Activated B cell treated with CpG ODN at 0.5 μM for 24 hours (primary cell): ENCODE results near the gene IL13RA1. TPM values are rescaled to one million over a fixed set of nuclear protein-coding genes. Genes with fewer than 3 reads are reported as not detected.

ENCODE experiments used
- ATAC-seq: fragments of 200-7000 bp; cut with Tn5 transposase; one replicate; pipeline ENCODE4 v1.10.0; 2021; ENCODE audit warnings: low read depth, mild to moderate bottlenecking, moderate library complexity
- CTCF ChIA-PET: fragments of 350-600 bp; sonication (Branson Sonifier 250); formaldehyde crosslinking; loops from one replicate; lab custom pipeline; 2021; ENCODE audit warnings: antibody characterized with exemption; lab: Charles Lee
- POLR2A ChIA-PET: fragments of 350-600 bp; sonication (Branson Sonifier 250); formaldehyde crosslinking; loops from one replicate; lab custom pipeline; 2021; ENCODE audit warnings: antibody characterized with exemption; lab: Charles Lee
- DNase-seq: peaks from one replicate; pipeline ENCODE4 v3.0.0; 2022
- H3K27ac Mint-ChIP-seq: one replicate; pipeline ENCODE4 v1.8.0; 2020; ENCODE audit warnings: mixed read lengths
- H3K27me3 Mint-ChIP-seq: one replicate; pipeline ENCODE4 v1.8.0; 2021; ENCODE audit warnings: mixed read lengths
- H3K36me3 Mint-ChIP-seq: one replicate; pipeline ENCODE4 v1.8.0; 2021; ENCODE audit warnings: low read depth, mixed read lengths
- H3K4me1 Mint-ChIP-seq: one replicate; pipeline ENCODE4 v1.8.0; 2021; ENCODE audit warnings: mixed read lengths
- H3K4me3 Mint-ChIP-seq: one replicate; pipeline ENCODE4 v1.8.0; 2020; ENCODE audit warnings: mild to moderate bottlenecking, mixed read lengths
- H3K9me3 Mint-ChIP-seq: one replicate; pipeline ENCODE4 v1.8.0; 2020; ENCODE audit warnings: mixed read lengths
- CTCF ChIP-seq: fragments of 200-600 bp; IDR thresholded peaks from one replicate; pipeline ENCODE4 v1.8.0; 2022; ENCODE audit warnings: antibody characterized with exemption, mild to moderate bottlenecking
- intact Hi-C: fragments of 100-400 bp; cut with micrococcal nuclease; formaldehyde crosslinking; loops from one replicate; pipeline ENCODE4 v1.15.1; 2024
- total RNA-seq: library from RNA; stranded (reverse); gene quantifications from 2 replicates; pipeline ENCODE4 v1.2.3, GENCODE V29; 2022

Gene IL13RA1
- total RNA-seq, 1 donor from 2014 or later: 15.0 TPM

- peaks cover 28% of the 10 kb centered on the region for H3K4me1 Mint-ChIP-seq
- ATAC-seq (no peak), DNase-seq (no peak)
- H3K4me3 Mint-ChIP-seq: peak overlapping the region; percentile 79
- CTCF ChIA-PET: interaction anchor here (1.3 to 2.2 kb wide), 2 partner anchors 15 to 17 kb away, joined by 7 to 8 read pairs; no protein-coding TSS in a partner anchor
- no peak for TF ChIP-seq CTCF
- peaks cover 4% of the 10 kb centered on the region for H3K9me3 Mint-ChIP-seq
- intact Hi-C loops: no loop called here
- H3K27me3 Mint-ChIP-seq: peaks cover 35% of the 10 kb centered on the region
- H3K27ac Mint-ChIP-seq: peak overlapping the region; percentile 14
- H3K36me3 Mint-ChIP-seq: no peaks in the 10 kb centered on the region
- POLR2A ChIA-PET: interaction anchor here (0.7 to 1.1 kb wide), 3 partner anchors 10 to 441 kb away, joined by 3 to 12 read pairs (median 4); no protein-coding TSS in a partner anchor
Observed at GRCh38 chrX:118824173-118824730, 96.8 kb downstream of the IL13RA1 start.

GRCh38 chrX:118825227-118825626 lies 97.8 kb downstream of the IL13RA1 start:
- H3K4me3 Mint-ChIP-seq: peak overlapping the region; percentile 46
- ChIA-PET POLR2A (no interaction called here), CTCF (no interaction called here)
- H3K9me3 Mint-ChIP-seq: peaks cover 6% of the 10 kb centered on the region
- peaks cover 28% of the 10 kb centered on the region for H3K4me1 Mint-ChIP-seq
- H3K36me3 Mint-ChIP-seq: no peaks in the 10 kb centered on the region
- ATAC-seq (no peak), DNase-seq (no peak)
- no peak for TF ChIP-seq CTCF
- H3K27ac Mint-ChIP-seq: no peak overlapping the region
- intact Hi-C loops: no loop called here
- H3K27me3 Mint-ChIP-seq: peaks cover 37% of the 10 kb centered on the region

GRCh38 chrX:118839334-118839958 lies 112.0 kb downstream of the IL13RA1 start:
- Mint-ChIP-seq H3K36me3 (no peaks in the 10 kb centered on the region), H3K27me3 (peaks cover 4% of the 10 kb centered on the region), H3K27ac (no peak overlapping the region), H3K4me3 (peak overlapping the region; percentile 68), H3K9me3 (no peaks in the 10 kb centered on the region), H3K4me1 (peaks cover 8% of the 10 kb centered on the region)
- ChIA-PET POLR2A (interaction anchor here (1.1 kb wide), 1 partner anchor 15 kb away, joined by 3 read pairs; no protein-coding TSS in a partner anchor), CTCF (interaction anchor here (0.9 to 1.5 kb wide), 10 partner anchors 8 to 236 kb away, joined by 3 to 7 read pairs (median 5); partner anchors contain the start of gene ZCCHC12)
- ATAC-seq: peak; percentile 88
- peak; percentile 62 for DNase-seq
- intact Hi-C loops: loop anchor here (2.0 kb wide), 1 partner anchor 227 kb away; no protein-coding TSS in a partner anchor
- no peak for TF ChIP-seq CTCF

Other genes starting within 250 kb of the IL13RA1 start
- gene DOCK11, start 231.8 kb upstream of the IL13RA1 start, total RNA-seq: 56.0 and 58.6 TPM in 2 replicates
- gene ZCCHC12, start 96.2 kb downstream of the IL13RA1 start, total RNA-seq: not detected in 2 replicates
- 1.3 TPM in 2 replicates for gene LONRF3, start 247.0 kb downstream of the IL13RA1 start, total RNA-seq